GM12878 (cell line): Measurements from ENCODE around the gene BRINP2. TPM values are rescaled to one million over a fixed set of nuclear protein-coding genes. Genes with fewer than 3 reads are reported as not detected.

Source experiments
- ATAC-seq: fragments of 200-7000 bp; cut with Tn5 transposase; 3 replicates; pipeline ENCODE4 v1.9.1; 2020; ENCODE audit warnings: mild to moderate bottlenecking, moderate library complexity
- BruUV-seq: library from RNA; stranded (reverse); fragments of 400-500 nt; replicated peaks from 2 replicates; lab custom pipeline; 2021; lab: Mats Ljungman, UMichigan
- CTCF ChIA-PET: fragments of 300-600 bp; sonication (Branson Sonifier 250); formaldehyde crosslinking; extraction: SDS; loops from one replicate; lab custom pipeline; 2021; ENCODE audit warnings: inconsistent platforms; lab: Yijun Ruan, JAX
- POLR2A ChIA-PET: fragments of 350-600 bp; formaldehyde crosslinking; extraction: SDS; loops from one replicate; lab custom pipeline; 2021; ENCODE audit warnings: inconsistent platforms; lab: Charles Lee
- RAD21 ChIA-PET: fragments of 300-600 bp; sonication (Branson Sonifier 250); formaldehyde crosslinking; loops from one replicate; lab custom pipeline; 2023; ENCODE audit warnings: antibody characterized with exemption; ENCODE audit not compliant: unreplicated experiment; lab: Charles Lee
- SMC1A ChIA-PET: fragments of 300-600 bp; sonication (Branson Sonifier 250); formaldehyde crosslinking; loops from one replicate; lab custom pipeline; 2023; ENCODE audit not compliant: unreplicated experiment, uncharacterized antibody; lab: Charles Lee
- DNase-seq: peaks from one replicate; pipeline ENCODE4 v3.0.0-alpha.2; 2011; ENCODE audit warnings: low read depth, low spot score
- FAIRE-seq: peaks from 3 replicates; lab custom pipeline; 2011; peaks lifted over from hg19 to GRCh38; lab: Jason Lieb, UNC
- H2AFZ ChIP-seq: 2 replicates; pipeline ENCODE4 v1.6.0; 2011; ENCODE audit warnings: low read depth, low read length, control low read depth; ENCODE audit not compliant: control insufficient read depth
- H3K27ac ChIP-seq: 2 replicates; pipeline ENCODE4 v1.5.1; 2011; ENCODE audit warnings: control low read depth; ENCODE audit not compliant: control insufficient read depth, insufficient read depth
- H3K27me3 ChIP-seq, 2 experiments: replicated peaks in 1 of 2; 2 replicates each; pipeline versions ENCODE4 v1.6.0 to v1.6.1; 2011; ENCODE audit warnings: low read length in 1 of 2; ENCODE audit not compliant: control insufficient read depth in 2 of 2, insufficient read depth in 2 of 2
- H3K36me3 ChIP-seq, 2 experiments: 2 replicates each; pipeline ENCODE4 v1.5.1; 2011; ENCODE audit warnings: low read length in 1 of 2; ENCODE audit not compliant: control insufficient read depth in 2 of 2, insufficient read depth in 2 of 2
- H3K4me1 ChIP-seq: 2 replicates; pipeline ENCODE4 v1.6.1; 2011; ENCODE audit warnings: mild to moderate bottlenecking, low read length, moderate library complexity, mixed read lengths; ENCODE audit not compliant: control insufficient read depth, insufficient read depth
- H3K4me2 ChIP-seq: 2 replicates; pipeline ENCODE4 v1.6.0; 2011; ENCODE audit warnings: control low read depth; ENCODE audit not compliant: control insufficient read depth, insufficient read depth
- H3K4me3 ChIP-seq: fragments of 200-600 bp; sonication (generic); 2 replicates; pipeline ENCODE4 v1.5.1; 2016
- H3K79me2 ChIP-seq: 2 replicates; pipeline ENCODE4 v1.6.0; 2011; ENCODE audit warnings: low read length; ENCODE audit not compliant: control insufficient read depth, insufficient read depth
- H3K9ac ChIP-seq: 2 replicates; pipeline ENCODE4 v1.8.0; 2011; ENCODE audit warnings: low read length, control low read depth, mixed read lengths; ENCODE audit not compliant: control insufficient read depth, insufficient read depth
- H3K9me3 ChIP-seq: replicated peaks from 3 replicates; pipeline ENCODE4 v1.5.1; 2011; ENCODE audit warnings: mild to moderate bottlenecking, low read length; ENCODE audit not compliant: control insufficient read depth, insufficient read depth
- H4K20me1 ChIP-seq: 2 replicates; pipeline ENCODE4 v1.6.0; 2011; ENCODE audit not compliant: control insufficient read depth, insufficient read depth
- EED ChIP-seq: sonication (generic); IDR thresholded peaks from 2 replicates; pipeline ENCODE4 v1.6.1; 2016; ENCODE audit warnings: antibody characterized with exemption, low read depth
- FOS ChIP-seq: IDR thresholded peaks from 3 replicates; pipeline ENCODE4 v1.6.1; 2011; ENCODE audit warnings: borderline replicate concordance; ENCODE audit not compliant: insufficient read length; ENCODE audit errors: extremely low read depth
- HDAC2 ChIP-seq: fragments of 200-600 bp; sonication (generic); IDR thresholded peaks from 2 replicates; pipeline ENCODE4 v1.6.1; 2017
- IRF3 ChIP-seq: fragments of 450-650 bp; IDR thresholded peaks from 2 replicates; pipeline ENCODE4 v1.6.1; 2014; ENCODE audit warnings: mild to moderate bottlenecking
- MLLT1 ChIP-seq: fragments of 450-650 bp; IDR thresholded peaks from 2 replicates; pipeline ENCODE4 v1.6.1; 2016; ENCODE audit warnings: mild to moderate bottlenecking
- MYC ChIP-seq: IDR thresholded peaks from 2 replicates; pipeline ENCODE4 v1.6.1; 2011; ENCODE audit warnings: mild to moderate bottlenecking, low read length, moderate library complexity, inconsistent platforms; ENCODE audit not compliant: insufficient read depth, insufficient replicate concordance, insufficient read length, severe bottlenecking
- NR2C1 ChIP-seq: fragments of 450-650 bp; IDR thresholded peaks from 2 replicates; pipeline ENCODE4 v1.6.1; 2017; ENCODE audit warnings: antibody characterized with exemption, mild to moderate bottlenecking, moderate library complexity
- POLR2AphosphoS5 ChIP-seq: IDR thresholded peaks from 2 replicates; pipeline ENCODE4 v1.6.1; 2011; ENCODE audit warnings: mild to moderate bottlenecking, low read length, inconsistent platforms
- RELA ChIP-seq: fragments of 450-650 bp; IDR thresholded peaks from 2 replicates; pipeline ENCODE4 v1.8.0; 2014; ENCODE audit warnings: borderline replicate concordance; ENCODE audit not compliant: partially characterized antibody
- SUPT20H ChIP-seq: IDR thresholded peaks from 2 replicates; pipeline ENCODE4 v1.6.1; 2011; ENCODE audit warnings: low read depth, mild to moderate bottlenecking, low read length, moderate library complexity, borderline replicate concordance; ENCODE audit not compliant: control insufficient read depth
- TAF1 ChIP-seq: IDR thresholded peaks from 2 replicates; pipeline ENCODE4 v1.6.1; 2011; ENCODE audit warnings: mild to moderate bottlenecking, low read depth, low read length, borderline replicate concordance
- TCF12 ChIP-seq: IDR thresholded peaks from 2 replicates; pipeline ENCODE4 v1.6.1; 2011; ENCODE audit warnings: low read depth, mild to moderate bottlenecking, low read length
- WRNIP1 ChIP-seq: IDR thresholded peaks from 2 replicates; pipeline ENCODE4 v1.6.1; 2011; ENCODE audit warnings: low read depth, low read length, improper control_type of control experiment, borderline replicate concordance
- ZNF622 ChIP-seq: fragments of 450-650 bp; IDR thresholded peaks from 2 replicates; pipeline ENCODE4 v1.6.1; 2017; ENCODE audit warnings: mild to moderate bottlenecking, inconsistent platforms
- ZSCAN29 ChIP-seq: fragments of 450-650 bp; IDR thresholded peaks from 2 replicates; pipeline ENCODE4 v1.6.1; 2017; ENCODE audit warnings: mild to moderate bottlenecking, moderate library complexity
- WGBS: methylation state at CpG from one replicate; pipeline ENCODE4 v1.1.6; 2016; ENCODE audit warnings: low lambda C conversion rate; ENCODE audit not compliant: insufficient replicate concordance, insufficient coverage; ENCODE audit errors: missing lambda C conversion rate; 5-methylcytosine and 5-hydroxymethylcytosine counted together
- in situ Hi-C: fragments of 300-500 bp; cut with MboI; formaldehyde crosslinking; loops from 9 replicates; pipeline ENCODE4 v1.14.3; 2018; ENCODE audit warnings: mixed read lengths
- intact Hi-C: fragments of 100-400 bp; cut with micrococcal nuclease; formaldehyde crosslinking; loops from one replicate; pipeline ENCODE4 v1.14.2; 2022; ENCODE audit not compliant: unreplicated experiment
- polyA plus RNA-seq, 11 experiments: library from polyadenylated mRNA; depleted of rRNA in 4 of 11; unstranded in 6 of 11; stranded (reverse) in 5 of 11; fragments of >200 nt; fragmentation: Nextera tagmentation in 4 of 11; fragmentation: Illumina TruSeq in 1 of 11; extraction: Ambion mirVana in 4 of 11; extraction: Trizol in 1 of 11; gene quantifications; 1 replicate in 1 of 11; 2 replicates in 10 of 11; pipeline versions ENCODE4 v1.2.1 to v1.2.3, GENCODE V29; 2011 to 2016; ENCODE audit warnings: inconsistent platforms in 2 of 11, missing spikeins in 2 of 11, low read depth in 1 of 11
- total RNA-seq, 4 experiments: library from RNA; depleted of rRNA in 3 of 4; stranded (reverse); fragments of >200 nt in 3 of 4; fragmentation: Illumina TruSeq in 1 of 4; extraction: Trizol in 1 of 4; gene quantifications; 2 replicates each; pipeline versions ENCODE4 v1.2.1 to v1.2.3, GENCODE V29; 2013 to 2021

BRINP2 gene
- total and polyA plus RNA-seq, 10 of the 15 experiments (the other 5 are each of a cell fraction or from before 2014, with no cell fraction given), result 0.03 TPM; not detected in 9

GRCh38 chr1:177328251-177328650, 157.5 kb downstream of the BRINP2 start:
- no peak for DNase-seq
- POLR2A ChIA-PET, result no interaction called here
- Histone ChIP-seq H2AFZ (no peak overlapping the region), H3K4me1 (no peaks in the 10 kb centered on the region), H3K4me2 (no peak overlapping the region), H4K20me1 (no peaks in the 10 kb centered on the region), H3K9me3 (no peaks in the 10 kb centered on the region), H3K9ac (no peak overlapping the region), H3K27me3 (no peaks in the 10 kb centered on the region), H3K4me3 (no peak overlapping the region), H3K27ac (no peak overlapping the region), H3K79me2 (no peaks in the 10 kb centered on the region), H3K36me3 (no peaks in the 10 kb centered on the region)
- BruUV-seq, result no TSS peak
- SMC1A ChIA-PET, result no interaction called here
- in situ Hi-C loops (no loop called here), intact Hi-C loops (no loop called here)
- no peak for TF ChIP-seq TAF1
- no peak for TF ChIP-seq POLR2AphosphoS5
- no peak for TF ChIP-seq WRNIP1
- TF ChIP-seq HDAC2, result no peak
- no peak for TF ChIP-seq MLLT1
- no peak for TF ChIP-seq EED
- TF ChIP-seq TCF12, result no peak
- no peak for TF ChIP-seq NR2C1
- TF ChIP-seq IRF3, result no peak
- TF ChIP-seq MYC, result no peak
- TF ChIP-seq RELA, result no peak
- no peak for TF ChIP-seq SUPT20H
- no peak for TF ChIP-seq FOS
- TF ChIP-seq ZSCAN29, result no peak
- no peak for TF ChIP-seq ZNF622
- RAD21 ChIA-PET, result no interaction called here
- CTCF ChIA-PET, result no interaction called here
- no peak for ATAC-seq
- WGBS, result 0% methylated on average over 2 of the region's 2 CpGs
- no peak for FAIRE-seq
